Cardiac muscle cell (in vitro differentiated cells and primary cell): ENCODE results near the gene LRRC4C. TPM values are rescaled to one million over a fixed set of nuclear protein-coding genes. Genes with fewer than 3 reads are reported as not detected.

Source experiments
- DNase-seq, 2 donors: peaks; one replicate each; pipeline versions ENCODE4 v3.0.0 to v3.0.0-alpha.2; 2010 to 2017; ENCODE audit warnings: low read depth in 1 of 2, low spot score in 1 of 2
- H3K27ac ChIP-seq: fragments of 200-600 bp; sonication (generic); 2 replicates; pipeline ENCODE4 v1.5.1; 2016
- H3K27me3 ChIP-seq: fragments of 200-600 bp; sonication (generic); 2 replicates; pipeline ENCODE4 v1.6.0; 2016; ENCODE audit warnings: control low read depth
- H3K36me3 ChIP-seq: fragments of 200-600 bp; sonication (generic); 2 replicates; pipeline ENCODE4 v1.5.1; 2016; ENCODE audit warnings: control low read depth
- H3K4me1 ChIP-seq: fragments of 200-600 bp; sonication (generic); 2 replicates; pipeline ENCODE4 v1.8.1; 2017; ENCODE audit warnings: low read depth, mild to moderate bottlenecking, mixed run types
- H3K4me3 ChIP-seq: fragments of 200-600 bp; sonication (generic); 2 replicates; pipeline ENCODE4 v1.5.1; 2016; ENCODE audit warnings: mild to moderate bottlenecking
- H3K9me3 ChIP-seq: fragments of 200-600 bp; sonication (generic); 2 replicates; pipeline ENCODE4 v1.5.1; 2017; ENCODE audit warnings: low read depth, mild to moderate bottlenecking, control low read depth
- polyA plus RNA-seq: library from polyadenylated mRNA; unstranded; fragments of >200 nt; fragmentation: Nextera tagmentation; extraction: Ambion mirVana; gene quantifications from 2 replicates; pipeline ENCODE4 v1.2.1, GENCODE V29; 2016
- total RNA-seq: library from RNA; depleted of rRNA; stranded (reverse); fragments of >200 nt; gene quantifications from 2 replicates; pipeline ENCODE4 v1.2.3, GENCODE V29; 2016
- TF ChIP-seq, protein P1 (sequence below): IDR thresholded peaks from 2 replicates; pipeline ENCODE4 v1.5.1; 2012; ENCODE audit warnings: low read depth, mild to moderate bottlenecking, low read length

LRRC4C gene
- total and polyA plus RNA-seq, 2 experiments from 2014 or later: 0.66 to 0.77 TPM

DNA sequence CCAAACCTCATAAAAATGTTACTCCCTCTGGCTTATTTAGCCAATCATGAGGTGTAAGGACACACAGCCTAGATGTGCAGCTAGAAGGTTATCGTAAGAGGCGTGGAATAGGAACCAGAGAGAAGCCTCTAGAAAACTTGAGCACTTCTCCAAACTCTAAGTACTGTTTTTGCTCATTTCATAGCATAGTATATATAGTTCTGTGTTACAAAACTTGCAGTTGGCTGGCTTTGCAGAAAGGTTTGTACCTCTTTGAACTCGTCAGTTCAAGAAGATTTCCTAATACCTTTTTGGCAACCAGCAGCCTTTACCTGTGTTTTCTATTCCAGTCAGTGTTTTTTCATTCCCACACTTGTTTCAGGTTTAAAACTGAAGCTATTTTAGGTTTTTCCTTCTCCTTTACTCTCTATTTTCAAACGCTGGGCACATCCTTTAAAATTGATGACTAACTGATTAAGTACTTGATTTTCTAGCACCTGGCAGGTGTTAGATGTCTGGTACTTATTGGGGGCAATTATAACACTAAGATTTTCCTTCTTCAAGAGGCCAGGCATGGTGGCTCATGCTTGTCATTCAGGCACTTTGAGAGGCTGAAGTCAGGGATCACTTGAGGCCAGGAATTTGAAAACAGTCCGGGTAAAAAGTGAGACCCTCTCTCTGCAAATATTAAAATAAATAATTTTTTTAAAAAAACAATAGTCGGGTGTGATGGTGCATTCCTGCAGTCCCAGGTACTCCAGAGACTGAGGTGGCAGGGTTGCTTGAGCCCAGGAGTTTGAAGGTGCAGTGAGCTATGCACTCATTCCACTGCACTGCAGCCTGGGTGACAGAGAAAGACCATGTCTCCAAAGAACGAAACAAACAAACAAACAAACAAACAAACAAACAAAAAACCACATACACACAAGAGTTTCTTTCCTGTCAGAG is 125.2 kb downstream of the LRRC4C start:
- Histone ChIP-seq H3K36me3 (no peaks in the 10 kb centered on the region), H3K9me3 (no peaks in the 10 kb centered on the region), H3K4me3 (no peak overlapping the region), H3K27me3 (no peaks in the 10 kb centered on the region), H3K27ac (no peak overlapping the region), H3K4me1 (no peaks in the 10 kb centered on the region)
- no peak for DNase-seq
- TF ChIP-seq, protein P1, sequence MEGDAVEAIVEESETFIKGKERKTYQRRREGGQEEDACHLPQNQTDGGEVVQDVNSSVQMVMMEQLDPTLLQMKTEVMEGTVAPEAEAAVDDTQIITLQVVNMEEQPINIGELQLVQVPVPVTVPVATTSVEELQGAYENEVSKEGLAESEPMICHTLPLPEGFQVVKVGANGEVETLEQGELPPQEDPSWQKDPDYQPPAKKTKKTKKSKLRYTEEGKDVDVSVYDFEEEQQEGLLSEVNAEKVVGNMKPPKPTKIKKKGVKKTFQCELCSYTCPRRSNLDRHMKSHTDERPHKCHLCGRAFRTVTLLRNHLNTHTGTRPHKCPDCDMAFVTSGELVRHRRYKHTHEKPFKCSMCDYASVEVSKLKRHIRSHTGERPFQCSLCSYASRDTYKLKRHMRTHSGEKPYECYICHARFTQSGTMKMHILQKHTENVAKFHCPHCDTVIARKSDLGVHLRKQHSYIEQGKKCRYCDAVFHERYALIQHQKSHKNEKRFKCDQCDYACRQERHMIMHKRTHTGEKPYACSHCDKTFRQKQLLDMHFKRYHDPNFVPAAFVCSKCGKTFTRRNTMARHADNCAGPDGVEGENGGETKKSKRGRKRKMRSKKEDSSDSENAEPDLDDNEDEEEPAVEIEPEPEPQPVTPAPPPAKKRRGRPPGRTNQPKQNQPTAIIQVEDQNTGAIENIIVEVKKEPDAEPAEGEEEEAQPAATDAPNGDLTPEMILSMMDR: no peak

DNA sequence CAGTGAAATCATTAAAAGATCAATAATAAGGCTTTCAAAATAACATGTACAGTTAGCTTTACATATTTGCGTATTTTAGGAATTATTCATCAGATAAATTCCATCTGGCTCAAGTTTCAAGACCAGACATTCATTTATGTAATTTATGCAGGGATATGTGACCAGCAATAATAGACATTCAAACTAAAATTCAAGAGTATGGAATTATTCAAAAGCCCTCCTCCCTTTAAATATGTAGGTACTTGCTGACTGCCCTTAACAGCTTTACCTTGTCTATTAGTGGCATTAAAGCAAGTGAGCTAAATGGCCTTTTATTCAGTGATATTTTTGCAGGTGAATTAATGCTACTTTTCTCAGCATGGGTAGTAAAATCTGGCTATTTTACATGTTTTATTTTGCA is 126.1 kb downstream of the LRRC4C start:
- H3K4me1 ChIP-seq: no peaks in the 10 kb centered on the region
- H3K27ac ChIP-seq: no peak overlapping the region
- TF ChIP-seq, protein P1: no peak
- H3K36me3 ChIP-seq: no peaks in the 10 kb centered on the region
- no peaks in the 10 kb centered on the region for H3K9me3 ChIP-seq
- no peak overlapping the region for H3K4me3 ChIP-seq
- no peaks in the 10 kb centered on the region for H3K27me3 ChIP-seq
- DNase-seq: no peak

DNA sequence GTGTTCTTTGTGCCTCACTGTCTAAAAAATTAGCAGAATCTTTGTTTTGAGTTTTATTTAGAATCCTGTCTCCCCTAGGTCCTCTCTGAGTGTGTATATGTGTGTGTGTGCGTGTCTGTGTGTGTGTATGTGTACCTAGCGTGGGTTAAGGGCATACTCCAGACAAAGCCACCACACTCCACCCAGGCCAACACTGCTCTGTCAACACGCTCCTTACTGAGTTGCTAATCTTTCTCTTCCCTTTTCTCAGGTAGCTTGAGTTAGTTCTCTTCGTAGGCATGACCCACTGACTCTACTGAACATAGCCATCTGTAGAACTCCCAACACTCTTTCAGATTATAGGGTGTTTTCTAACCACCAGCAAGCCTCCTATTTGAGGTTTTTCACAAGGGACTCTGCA is 131.1 kb downstream of the LRRC4C start:
- Histone ChIP-seq H3K27me3 (no peaks in the 10 kb centered on the region), H3K27ac (no peak overlapping the region), H3K36me3 (no peaks in the 10 kb centered on the region), H3K4me3 (no peak overlapping the region), H3K4me1 (no peaks in the 10 kb centered on the region), H3K9me3 (no peaks in the 10 kb centered on the region)
- no peak for DNase-seq
- TF ChIP-seq, protein P1: no peak

DNA sequence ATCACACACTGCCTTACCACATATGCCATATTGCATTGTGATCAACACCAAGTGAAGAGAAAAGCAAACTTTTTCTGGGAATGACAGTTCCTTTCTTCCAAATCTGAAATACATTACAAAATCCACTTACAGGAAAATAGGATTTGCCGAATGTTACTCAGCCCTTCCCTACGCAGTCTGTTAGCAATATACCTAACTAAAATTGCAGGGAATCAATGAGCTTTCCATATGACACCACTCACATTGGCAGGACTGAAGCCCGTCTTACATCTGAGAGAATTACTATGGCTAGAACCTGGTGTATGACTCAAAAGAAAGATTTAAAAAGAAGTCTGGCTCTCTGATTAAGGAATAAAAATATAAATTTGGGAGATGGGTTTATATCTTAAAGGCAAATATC is 136.0 kb downstream of the LRRC4C start:
- Histone ChIP-seq H3K36me3 (no peaks in the 10 kb centered on the region), H3K4me1 (no peaks in the 10 kb centered on the region), H3K9me3 (no peaks in the 10 kb centered on the region), H3K27ac (no peak overlapping the region), H3K4me3 (no peak overlapping the region), H3K27me3 (no peaks in the 10 kb centered on the region)
- no peak for DNase-seq
- TF ChIP-seq, protein P1: no peak

DNA sequence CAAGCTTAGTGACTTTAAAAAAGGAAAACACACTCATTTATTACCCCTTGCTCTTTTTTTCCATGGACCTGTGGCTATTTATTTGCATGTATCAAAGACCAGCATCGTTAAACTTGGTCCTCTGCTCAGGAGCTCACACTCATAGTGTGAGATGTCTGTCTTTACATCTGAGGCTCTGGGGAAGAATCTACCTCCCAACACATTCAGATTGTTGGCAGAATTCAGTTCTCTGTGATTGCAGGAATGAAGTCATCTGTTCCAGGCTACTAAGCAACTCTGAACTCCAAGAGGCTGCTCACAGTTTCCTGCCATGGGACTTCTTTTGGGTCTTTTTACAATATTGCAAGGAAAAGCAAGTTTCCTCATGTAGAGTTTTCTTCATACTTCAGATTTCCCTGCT is 138.8 kb downstream of the LRRC4C start:
- H3K27ac ChIP-seq: no peak overlapping the region
- H3K27me3 ChIP-seq: no peaks in the 10 kb centered on the region
- TF ChIP-seq, protein P1: no peak
- H3K9me3 ChIP-seq: no peaks in the 10 kb centered on the region
- no peaks in the 10 kb centered on the region for H3K4me1 ChIP-seq
- no peak overlapping the region for H3K4me3 ChIP-seq
- no peaks in the 10 kb centered on the region for H3K36me3 ChIP-seq
- no peak for DNase-seq
